HCT116 (cell line): Measurements from ENCODE around the gene VWA5B1. TPM values are rescaled to one million over a fixed set of nuclear protein-coding genes. Genes with fewer than 3 reads are reported as not detected.

Source experiments
- ATAC-seq: fragments of 200-7000 bp; cut with Tn5 transposase; 2 replicates; pipeline ENCODE4 v1.9.1; 2020; ENCODE audit warnings: mild to moderate bottlenecking, moderate library complexity
- Bru-seq: library from RNA; stranded (reverse); fragments of 400-500 nt; gene quantifications from one replicate; lab custom pipeline; 2021; lab: Mats Ljungman, UMichigan
- BruChase-seq, 2 experiments: library from RNA; stranded (reverse); fragments of 400-500 nt; gene quantifications; one replicate each; lab custom pipeline; 2021; lab: Mats Ljungman, UMichigan
- BruUV-seq: library from RNA; stranded (reverse); fragments of 400-500 nt; replicated peaks from 2 replicates; lab custom pipeline; 2021; lab: Mats Ljungman, UMichigan
- CTCF ChIA-PET: fragments of 300-600 bp; sonication (Branson Sonifier 250); formaldehyde crosslinking; loops from one replicate; lab custom pipeline; 2021; ENCODE audit warnings: antibody characterized with exemption; lab: Charles Lee
- POLR2A ChIA-PET: fragments of 300-600, 350-600 bp; sonication (Branson Sonifier 250); formaldehyde crosslinking; loops from one replicate; lab custom pipeline; 2021; ENCODE audit warnings: antibody characterized with exemption; lab: Charles Lee
- RAD21 ChIA-PET, 2 experiments: fragments of 300-600 bp; sonication (Branson Sonifier 250); formaldehyde crosslinking; loops; one replicate each; lab custom pipeline; 2023; ENCODE audit warnings: low total read pairs in 2 of 2; ENCODE audit not compliant: uncharacterized antibody in 2 of 2, unreplicated experiment in 2 of 2, low non-redundant PET in 1 of 2; lab: Charles Lee
- DNase-seq: peaks from one replicate; pipeline ENCODE4 v3.0.0-alpha.2; 2010; ENCODE audit warnings: low read depth, low spot score
- H2AFZ ChIP-seq: fragments of 200-600 bp; shearing (Covaris generic), sonication (generic); 2 replicates; pipeline ENCODE4 v1.6.1; 2017; ENCODE audit warnings: low read depth, mixed run types, mixed read lengths, antibody characterized with exemption, low read length; ENCODE audit not compliant: poor library complexity, severe bottlenecking
- H3K27ac ChIP-seq: 2 replicates; pipeline ENCODE4 v1.5.1; 2012; ENCODE audit warnings: low read depth, low read length
- H3K27me3 ChIP-seq: fragments of 200-600 bp; sonication (generic); 2 replicates; pipeline ENCODE4 v1.6.1; 2016; ENCODE audit warnings: mixed run types, low read length, mixed read lengths; ENCODE audit not compliant: insufficient read depth
- H3K36me3 ChIP-seq, 2 experiments: fragments of 200-500 bp in 1 of 2; fragments of 200-600 bp in 1 of 2; sonication (Bioruptor generic) in 1 of 2; sonication (generic) in 1 of 2; 2 replicates each; pipeline versions ENCODE4 v1.5.1 to v1.6.1; 2014 to 2016; ENCODE audit warnings: low read length in 2 of 2, inconsistent platforms in 1 of 2, mixed read lengths in 1 of 2, mixed run types in 1 of 2; ENCODE audit not compliant: insufficient read depth in 2 of 2, control insufficient read depth in 1 of 2
- H3K4me1 ChIP-seq, 2 experiments: fragments of 200-600 bp in 1 of 2; sonication (generic) in 1 of 2; 2 replicates each; pipeline versions ENCODE4 v1.5.1 to v1.6.1; 2012 to 2017; ENCODE audit warnings: low read length in 2 of 2, inconsistent platforms in 1 of 2, mild to moderate bottlenecking in 1 of 2, mixed read lengths in 1 of 2, mixed run types in 1 of 2, moderate library complexity in 1 of 2; ENCODE audit not compliant: insufficient read depth in 2 of 2, control insufficient read depth in 1 of 2
- H3K4me2 ChIP-seq: fragments of 200-600 bp; sonication (generic); 2 replicates; pipeline ENCODE4 v1.6.1; 2017; ENCODE audit warnings: mixed run types, low read length, mixed read lengths
- H3K4me3 ChIP-seq, 2 experiments: fragments of 200-600 bp in 1 of 2; sonication (generic) in 1 of 2; replicated peaks in 1 of 2; 2 replicates each; pipeline ENCODE4 v1.5.1; 2011 to 2016; ENCODE audit warnings: low read length in 2 of 2, control low read depth in 1 of 2, low read depth in 1 of 2, mild to moderate bottlenecking in 1 of 2, mixed read lengths in 1 of 2, mixed run types in 1 of 2
- H3K79me2 ChIP-seq: fragments of 200-600 bp; sonication (generic); 2 replicates; pipeline ENCODE4 v1.6.1; 2017; ENCODE audit warnings: mild to moderate bottlenecking, mixed run types, low read length, moderate library complexity, mixed read lengths; ENCODE audit not compliant: insufficient read depth
- H3K9ac ChIP-seq: fragments of 200-600 bp; sonication (generic); 2 replicates; pipeline ENCODE4 v1.6.1; 2016; ENCODE audit warnings: low read length, mixed read lengths
- H3K9me2 ChIP-seq: fragments of 200-600 bp; sonication (generic), shearing (Covaris generic); 2 replicates; pipeline ENCODE4 v1.6.1; 2017; ENCODE audit warnings: mixed run types, mild to moderate bottlenecking, moderate library complexity; ENCODE audit not compliant: insufficient read depth
- H3K9me3 ChIP-seq, 2 experiments: fragments of 200-500 bp in 1 of 2; fragments of 200-600 bp in 1 of 2; sonication (Bioruptor generic) in 1 of 2; sonication (generic) in 1 of 2; 2 replicates each; pipeline ENCODE4 v1.6.1; 2014 to 2017; ENCODE audit warnings: low read length in 2 of 2, mixed read lengths in 2 of 2, inconsistent platforms in 1 of 2, low read depth in 1 of 2, mild to moderate bottlenecking in 1 of 2, mixed run types in 1 of 2, moderate library complexity in 1 of 2; ENCODE audit not compliant: control insufficient read depth in 1 of 2, insufficient read depth in 1 of 2
- H4K20me1 ChIP-seq: fragments of 200-600 bp; sonication (generic), shearing (Covaris generic); 2 replicates; pipeline ENCODE4 v1.6.1; 2017; ENCODE audit warnings: mixed run types, mild to moderate bottlenecking, moderate library complexity; ENCODE audit not compliant: insufficient read depth
- CBX3 ChIP-seq: IDR thresholded peaks from 2 replicates; pipeline ENCODE4 v1.6.1; 2012; ENCODE audit warnings: low read depth
- CEBPB ChIP-seq: IDR thresholded peaks from 2 replicates; pipeline ENCODE4 v1.6.1; 2012; ENCODE audit warnings: low read depth
- ELF1 ChIP-seq: IDR thresholded peaks from 2 replicates; pipeline ENCODE4 v1.6.1; 2012; ENCODE audit warnings: low read depth, borderline replicate concordance
- JUND ChIP-seq: IDR thresholded peaks from 2 replicates; pipeline ENCODE4 v1.6.1; 2012
- POLR2A ChIP-seq: IDR thresholded peaks from 2 replicates; pipeline ENCODE4 v1.7.0; 2011; ENCODE audit warnings: borderline replicate concordance; ENCODE audit not compliant: insufficient read depth, insufficient read length; ENCODE audit errors: extremely low read depth
- POLR2AphosphoS5 ChIP-seq: IDR thresholded peaks from 2 replicates; pipeline ENCODE4 v1.6.1; 2011; ENCODE audit warnings: mild to moderate bottlenecking, low read depth, low read length, moderate library complexity
- SRF ChIP-seq: IDR thresholded peaks from 2 replicates; pipeline ENCODE4 v1.6.1; 2012; ENCODE audit warnings: low read depth
- TCF7L2 ChIP-seq: IDR thresholded peaks from 2 replicates; pipeline ENCODE4 v1.7.0; 2011; ENCODE audit warnings: borderline replicate concordance, inconsistent platforms; ENCODE audit not compliant: insufficient read depth, insufficient read length; ENCODE audit errors: extremely low read depth
- YY1 ChIP-seq: IDR thresholded peaks from 2 replicates; pipeline ENCODE4 v1.6.1; 2011; ENCODE audit warnings: low read length, low read depth, moderate library complexity, mild to moderate bottlenecking; ENCODE audit not compliant: insufficient replicate concordance; ENCODE audit errors: extremely low read depth
- ZFX ChIP-seq: fragments of 450-650 bp; IDR thresholded peaks from 2 replicates; pipeline ENCODE4 v1.6.1; 2017
- ZNF274 ChIP-seq: fragments of 200-500 bp; sonication (Bioruptor generic); IDR thresholded peaks from 2 replicates; pipeline ENCODE4 v1.6.1; 2014; ENCODE audit warnings: mild to moderate bottlenecking, low read depth, low read length, inconsistent platforms
- intact Hi-C: fragments of 100-400 bp; cut with micrococcal nuclease; formaldehyde crosslinking; loops from 2 replicates; pipeline ENCODE4 v1.10.0; 2022
- long read RNA-seq: library from polyadenylated mRNA; unstranded; transcript quantifications from one replicate; pipeline ENCODE4 v2.0.0, GENCODE V29; 2021; ENCODE audit not compliant: unreplicated experiment
- polyA plus RNA-seq: library from polyadenylated mRNA; unstranded; fragments of >200 nt; gene quantifications from 2 replicates; pipeline ENCODE4 v1.2.1, GENCODE V29; 2012; ENCODE audit warnings: missing spikeins
- total RNA-seq: library from RNA; stranded (reverse); gene quantifications from one replicate; pipeline ENCODE4 v1.2.1, GENCODE V29; 2021; ENCODE audit not compliant: unreplicated experiment
- TF ChIP-seq, protein P1 (sequence below), 3 experiments: fragments of 200-600 bp in 1 of 3; sonication (generic) in 1 of 3; IDR thresholded peaks in 2 of 3; conservative IDR thresholded peaks in 1 of 3; 2 replicates each; pipeline ENCODE4 v1.5.1; 2012 to 2017; ENCODE audit warnings: low read depth in 2 of 3, low read length in 2 of 3, antibody characterized with exemption in 1 of 3, borderline replicate concordance in 1 of 3, control low read depth in 1 of 3, mild to moderate bottlenecking in 1 of 3, mixed read lengths in 1 of 3, mixed run types in 1 of 3, moderate library complexity in 1 of 3; ENCODE audit not compliant: insufficient read depth in 1 of 3
- TF ChIP-seq, protein P2 (sequence below): IDR thresholded peaks from 2 replicates; pipeline ENCODE4 v1.6.1; 2012

Gene VWA5B1, protein sequence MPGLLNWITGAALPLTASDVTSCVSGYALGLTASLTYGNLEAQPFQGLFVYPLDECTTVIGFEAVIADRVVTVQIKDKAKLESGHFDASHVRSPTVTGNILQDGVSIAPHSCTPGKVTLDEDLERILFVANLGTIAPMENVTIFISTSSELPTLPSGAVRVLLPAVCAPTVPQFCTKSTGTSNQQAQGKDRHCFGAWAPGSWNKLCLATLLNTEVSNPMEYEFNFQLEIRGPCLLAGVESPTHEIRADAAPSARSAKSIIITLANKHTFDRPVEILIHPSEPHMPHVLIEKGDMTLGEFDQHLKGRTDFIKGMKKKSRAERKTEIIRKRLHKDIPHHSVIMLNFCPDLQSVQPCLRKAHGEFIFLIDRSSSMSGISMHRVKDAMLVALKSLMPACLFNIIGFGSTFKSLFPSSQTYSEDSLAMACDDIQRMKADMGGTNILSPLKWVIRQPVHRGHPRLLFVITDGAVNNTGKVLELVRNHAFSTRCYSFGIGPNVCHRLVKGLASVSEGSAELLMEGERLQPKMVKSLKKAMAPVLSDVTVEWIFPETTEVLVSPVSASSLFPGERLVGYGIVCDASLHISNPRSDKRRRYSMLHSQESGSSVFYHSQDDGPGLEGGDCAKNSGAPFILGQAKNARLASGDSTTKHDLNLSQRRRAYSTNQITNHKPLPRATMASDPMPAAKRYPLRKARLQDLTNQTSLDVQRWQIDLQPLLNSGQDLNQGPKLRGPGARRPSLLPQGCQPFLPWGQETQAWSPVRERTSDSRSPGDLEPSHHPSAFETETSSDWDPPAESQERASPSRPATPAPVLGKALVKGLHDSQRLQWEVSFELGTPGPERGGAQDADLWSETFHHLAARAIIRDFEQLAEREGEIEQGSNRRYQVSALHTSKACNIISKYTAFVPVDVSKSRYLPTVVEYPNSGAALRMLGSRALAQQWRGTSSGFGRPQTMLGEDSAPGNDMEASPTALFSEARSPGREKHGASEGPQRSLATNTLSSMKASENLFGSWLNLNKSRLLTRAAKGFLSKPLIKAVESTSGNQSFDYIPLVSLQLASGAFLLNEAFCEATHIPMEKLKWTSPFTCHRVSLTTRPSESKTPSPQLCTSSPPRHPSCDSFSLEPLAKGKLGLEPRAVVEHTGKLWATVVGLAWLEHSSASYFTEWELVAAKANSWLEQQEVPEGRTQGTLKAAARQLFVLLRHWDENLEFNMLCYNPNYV
- total RNA-seq (not detected), Bru-seq, nascent RNA (not detected), BruChase-seq, experiment 1, labeled RNA remaining after a 6-hour chase (not detected), BruChase-seq, experiment 2, labeled RNA remaining after a 2-hour chase (not detected)
- not detected in 2 replicates for polyA plus RNA-seq
- long read RNA-seq, partial matches to known transcripts, result 0 of 1 reads
- long read RNA-seq, other reads (novel, unspliced or antisense), result 1 of 1 reads

DNA sequence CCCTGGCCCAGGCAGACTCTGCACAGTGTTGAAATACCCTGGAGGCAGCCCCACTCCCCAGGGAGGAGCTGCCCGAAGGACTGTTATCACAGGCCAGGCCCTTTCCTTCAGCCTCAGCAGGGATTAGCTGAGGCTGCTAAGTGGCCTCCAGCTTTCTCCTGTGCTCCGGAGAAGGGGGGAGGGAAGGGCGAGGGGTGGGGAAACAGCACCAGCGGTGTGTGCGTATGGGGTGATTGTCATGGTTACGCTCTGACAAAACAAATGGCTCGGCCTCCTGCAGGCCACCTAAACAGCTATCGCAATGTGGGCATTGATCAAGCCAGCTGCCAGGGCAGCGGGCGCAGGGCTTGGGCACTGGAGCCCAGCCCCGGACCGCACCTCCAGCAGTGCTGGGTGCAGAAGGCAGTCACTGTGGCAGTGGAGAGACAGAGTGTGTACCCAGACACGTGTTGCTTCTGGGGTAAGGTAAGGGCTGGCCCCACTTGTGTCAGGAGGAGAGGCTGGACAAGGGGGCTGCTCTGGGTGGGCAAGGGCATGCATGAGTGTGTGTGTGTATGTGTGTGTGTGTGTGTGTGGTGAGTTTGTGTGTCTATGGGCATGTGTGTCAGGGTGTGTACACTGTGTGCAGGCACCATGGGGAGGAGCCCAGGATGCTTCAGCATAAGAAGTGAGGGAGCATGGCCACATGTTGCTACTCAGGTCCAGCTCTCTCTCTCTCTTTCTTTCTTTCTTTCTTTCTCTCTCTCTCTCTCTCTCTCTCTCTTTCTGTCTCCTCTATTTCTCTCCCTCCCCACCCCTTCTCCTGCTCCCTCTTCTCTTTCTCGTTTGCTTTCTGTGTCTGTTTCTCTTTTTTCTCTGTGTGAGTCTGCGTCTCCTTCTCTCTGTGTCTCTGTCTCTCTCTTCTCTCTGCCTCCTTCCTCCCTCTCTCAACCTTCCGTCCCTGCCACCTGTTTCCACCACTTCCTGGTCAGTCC lies at the start of gene VWA5B1:
VWA5B1 (plus strand) TSS at position 252 of the 974 bp plus-strand sequence. CDS start 19,727 bp downstream, outside the sequence.
- POLR2A ChIA-PET, result no interaction called here
- H4K20me1 ChIP-seq, result no peaks in the 10 kb centered on the region

More for the DNA sequence above, at the start of gene VWA5B1:
- CTCF ChIA-PET, result no interaction called here
- peaks cover 30% of the 10 kb centered on the region for H3K27me3 ChIP-seq
- H3K9me3 ChIP-seq, result no peaks in the 10 kb centered on the region
- no peaks in the 10 kb centered on the region for H3K79me2 ChIP-seq
- no TSS peak for BruUV-seq
- RAD21 ChIA-PET, result no interaction called here
- H3K4me3 ChIP-seq, result no peak within 1 kb of the TSS
- no peaks in the 10 kb centered on the region for H3K9me2 ChIP-seq
- no peak within 1 kb of the TSS for H3K27ac ChIP-seq
- intact Hi-C loops, result no loop called here
- no peak within 1 kb of the TSS for H3K9ac ChIP-seq
- ATAC-seq (no peak), DNase-seq (no peak)
- no peak within 1 kb of the TSS for H2AFZ ChIP-seq
- H3K4me2 ChIP-seq, result no peak within 1 kb of the TSS
- no peaks in the 10 kb centered on the region for H3K36me3 ChIP-seq
- TF ChIP-seq CEBPB (no peak), ELF1 (no peak), YY1 (no peak), JUND (no peak), TCF7L2 (no peak), SRF (no peak), ZFX (no peak), CBX3 (no peak), ZNF274 (no peak), POLR2AphosphoS5 (no peak), POLR2A (no peak)
- TF ChIP-seq, protein P1, sequence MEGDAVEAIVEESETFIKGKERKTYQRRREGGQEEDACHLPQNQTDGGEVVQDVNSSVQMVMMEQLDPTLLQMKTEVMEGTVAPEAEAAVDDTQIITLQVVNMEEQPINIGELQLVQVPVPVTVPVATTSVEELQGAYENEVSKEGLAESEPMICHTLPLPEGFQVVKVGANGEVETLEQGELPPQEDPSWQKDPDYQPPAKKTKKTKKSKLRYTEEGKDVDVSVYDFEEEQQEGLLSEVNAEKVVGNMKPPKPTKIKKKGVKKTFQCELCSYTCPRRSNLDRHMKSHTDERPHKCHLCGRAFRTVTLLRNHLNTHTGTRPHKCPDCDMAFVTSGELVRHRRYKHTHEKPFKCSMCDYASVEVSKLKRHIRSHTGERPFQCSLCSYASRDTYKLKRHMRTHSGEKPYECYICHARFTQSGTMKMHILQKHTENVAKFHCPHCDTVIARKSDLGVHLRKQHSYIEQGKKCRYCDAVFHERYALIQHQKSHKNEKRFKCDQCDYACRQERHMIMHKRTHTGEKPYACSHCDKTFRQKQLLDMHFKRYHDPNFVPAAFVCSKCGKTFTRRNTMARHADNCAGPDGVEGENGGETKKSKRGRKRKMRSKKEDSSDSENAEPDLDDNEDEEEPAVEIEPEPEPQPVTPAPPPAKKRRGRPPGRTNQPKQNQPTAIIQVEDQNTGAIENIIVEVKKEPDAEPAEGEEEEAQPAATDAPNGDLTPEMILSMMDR (IDR thresholded peaks at IDR 0.05 in 2 of 3, conservative IDR thresholded peaks at IDR 0.05 in 1 of 3; ENCODE audit: borderline replicate concordance in 1 of 3, insufficient read depth in 1 of 3, low read depth in 2 of 3, low read length in 2 of 3), result no peak
- TF ChIP-seq, protein P2, sequence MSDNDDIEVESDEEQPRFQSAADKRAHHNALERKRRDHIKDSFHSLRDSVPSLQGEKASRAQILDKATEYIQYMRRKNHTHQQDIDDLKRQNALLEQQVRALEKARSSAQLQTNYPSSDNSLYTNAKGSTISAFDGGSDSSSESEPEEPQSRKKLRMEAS, result no peak
- H3K4me1 ChIP-seq, result no peaks in the 10 kb centered on the region
